Measurements from ENCODE around the gene NOS1AP.

NOS1AP gene

GRCh38 chr1:162333991-162334390, 264.5 kb downstream of the NOS1AP start:
- H3K4me1 ChIP-seq (ENCODE audit: insufficient read depth, low read length, severe bottlenecking) = no peaks in the 10 kb centered on the region
- H3K9me2 ChIP-seq (ENCODE audit: low read depth, low read length) = no peaks in the 10 kb centered on the region
- H4K20me1 ChIP-seq (ENCODE audit: insufficient read depth, low read length) = no peaks in the 10 kb centered on the region
- no peaks in the 10 kb centered on the region for H3K79me2 ChIP-seq (ENCODE audit: insufficient read depth, low read length)
- H3K27me3 ChIP-seq (ENCODE audit: insufficient read depth, low read length) = no peaks in the 10 kb centered on the region
- no peaks in the 10 kb centered on the region for H3K9me3 ChIP-seq (ENCODE audit: low read length)
- no peak overlapping the region for H2AFZ ChIP-seq (ENCODE audit: low read length)
- H3K4me3 ChIP-seq (ENCODE audit: low read depth, low read length, poor library complexity, severe bottlenecking) = no peak overlapping the region
- H3K36me3 ChIP-seq (ENCODE audit: insufficient read depth, low read length) = no peaks in the 10 kb centered on the region
- no peak for TF ChIP-seq CTCF (IDR thresholded peaks at IDR 0.05; ENCODE audit: low read length)
- TF ChIP-seq EZH2 (IDR thresholded peaks at IDR 0.05; ENCODE audit: borderline replicate concordance, low read length) = no peak
- H3K9ac ChIP-seq (ENCODE audit: low read length) = no peak overlapping the region
- H3K4me2 ChIP-seq (ENCODE audit: low read length) = no peak overlapping the region
- H3F3A ChIP-seq (ENCODE audit: insufficient read depth, low read length) = no peaks in the 10 kb centered on the region
- H3K27ac ChIP-seq (ENCODE audit: low read depth, low read length, poor library complexity, severe bottlenecking) = no peak overlapping the region

GRCh38 chr1:162335126-162335525, 265.6 kb downstream of the NOS1AP start:
- Histone ChIP-seq H3K79me2 (ENCODE audit: insufficient read depth, low read length) (no peaks in the 10 kb centered on the region), H3K4me2 (ENCODE audit: low read length) (no peak overlapping the region), H3K9ac (ENCODE audit: low read length) (no peak overlapping the region), H3K27me3 (ENCODE audit: insufficient read depth, low read length) (no peaks in the 10 kb centered on the region), H3K4me1 (ENCODE audit: insufficient read depth, low read length, severe bottlenecking) (no peaks in the 10 kb centered on the region), H3K36me3 (ENCODE audit: insufficient read depth, low read length) (no peaks in the 10 kb centered on the region), H3F3A (ENCODE audit: insufficient read depth, low read length) (no peaks in the 10 kb centered on the region), H3K9me2 (ENCODE audit: low read depth, low read length) (no peaks in the 10 kb centered on the region), H3K27ac (ENCODE audit: low read depth, low read length, poor library complexity, severe bottlenecking) (no peak overlapping the region), H3K9me3 (ENCODE audit: low read length) (no peaks in the 10 kb centered on the region), H2AFZ (ENCODE audit: low read length) (no peak overlapping the region), H3K4me3 (ENCODE audit: low read depth, low read length, poor library complexity, severe bottlenecking) (no peak overlapping the region), H4K20me1 (ENCODE audit: insufficient read depth, low read length) (no peaks in the 10 kb centered on the region)
- TF ChIP-seq CTCF (IDR thresholded peaks at IDR 0.05; ENCODE audit: low read length) (no peak), EZH2 (IDR thresholded peaks at IDR 0.05; ENCODE audit: borderline replicate concordance, low read length) (no peak)

- no peaks in the 10 kb centered on the region for H3K9me2 ChIP-seq (ENCODE audit: low read depth, low read length)
- H2AFZ ChIP-seq (ENCODE audit: low read length) = no peak overlapping the region
- no peak for TF ChIP-seq EZH2 (IDR thresholded peaks at IDR 0.05; ENCODE audit: borderline replicate concordance, low read length)
- no peak for TF ChIP-seq CTCF (IDR thresholded peaks at IDR 0.05; ENCODE audit: low read length)
- H3K79me2 ChIP-seq (ENCODE audit: insufficient read depth, low read length) = no peaks in the 10 kb centered on the region
- H3K27me3 ChIP-seq (ENCODE audit: insufficient read depth, low read length) = no peaks in the 10 kb centered on the region
- no peaks in the 10 kb centered on the region for H4K20me1 ChIP-seq (ENCODE audit: insufficient read depth, low read length)
- no peak overlapping the region for H3K9ac ChIP-seq (ENCODE audit: low read length)
- no peaks in the 10 kb centered on the region for H3K4me1 ChIP-seq (ENCODE audit: insufficient read depth, low read length, severe bottlenecking)
- no peaks in the 10 kb centered on the region for H3F3A ChIP-seq (ENCODE audit: insufficient read depth, low read length)
- no peaks in the 10 kb centered on the region for H3K9me3 ChIP-seq (ENCODE audit: low read length)
- H3K4me2 ChIP-seq (ENCODE audit: low read length) = no peak overlapping the region
- H3K27ac ChIP-seq (ENCODE audit: low read depth, low read length, poor library complexity, severe bottlenecking) = no peak overlapping the region
- no peak overlapping the region for H3K4me3 ChIP-seq (ENCODE audit: low read depth, low read length, poor library complexity, severe bottlenecking)
- no peaks in the 10 kb centered on the region for H3K36me3 ChIP-seq (ENCODE audit: insufficient read depth, low read length)
Observed at GRCh38 chr1:162336621-162337285, 267.3 kb downstream of the NOS1AP start.

All from OCI-LY1 (cell line).